Activated CD4-positive, alpha-beta T cell treated with anti-CD3 and anti-CD28 coated beads for 36 hours (primary cell): ENCODE results near the gene STRIP2. TPM values are rescaled to one million over a fixed set of nuclear protein-coding genes. Genes with fewer than 3 reads are reported as not detected.
"Not testable (repeated sequence)": the region's sequence is repeated elsewhere in the genome, so short reads cannot be mapped to it uniquely, and the experiment has no call there.

Experiments used
- ATAC-seq: fragments of 200-7000 bp; cut with Tn5 transposase; one replicate; pipeline ENCODE4 v1.10.0; 2021; ENCODE audit warnings: mild to moderate bottlenecking, moderate library complexity
- CTCF ChIA-PET: fragments of 350-600 bp; sonication (Branson Sonifier 250); formaldehyde crosslinking; loops from one replicate; lab custom pipeline; 2021; ENCODE audit warnings: antibody characterized with exemption; lab: Charles Lee
- POLR2A ChIA-PET: fragments of 350-600 bp; sonication (Branson Sonifier 250); formaldehyde crosslinking; loops from one replicate; lab custom pipeline; 2021; ENCODE audit warnings: antibody characterized with exemption, inconsistent platforms; lab: Charles Lee
- DNase-seq: peaks from one replicate; pipeline ENCODE4 v3.0.0-alpha.2; 2020
- H3K27ac Mint-ChIP-seq: one replicate; pipeline ENCODE4 v1.8.0; 2021; ENCODE audit warnings: mixed read lengths
- H3K27me3 Mint-ChIP-seq: one replicate; pipeline ENCODE4 v1.8.0; 2021; ENCODE audit warnings: mixed read lengths
- H3K36me3 Mint-ChIP-seq: one replicate; pipeline ENCODE4 v1.8.0; 2021; ENCODE audit warnings: low read depth, mixed read lengths
- H3K4me1 Mint-ChIP-seq: one replicate; pipeline ENCODE4 v1.8.0; 2021; ENCODE audit warnings: mixed read lengths
- H3K4me3 Mint-ChIP-seq: one replicate; pipeline ENCODE4 v1.8.0; 2021; ENCODE audit warnings: mild to moderate bottlenecking, moderate library complexity, mixed read lengths
- H3K9me3 Mint-ChIP-seq: one replicate; pipeline ENCODE4 v1.8.0; 2021; ENCODE audit warnings: low read depth, mixed read lengths
- intact Hi-C, 2 experiments: fragments of 100-400 bp; cut with DNase I in 1 of 2; cut with micrococcal nuclease in 1 of 2; formaldehyde crosslinking; loops; one replicate each; pipeline versions ENCODE4 v1.14.2 to v1.15.1; 2022 to 2024; cut with DNase I, micrococcal nuclease
- total RNA-seq, 2 experiments: library from RNA; stranded (reverse); gene quantifications; one replicate each; pipeline ENCODE4 v1.2.3, GENCODE V29; 2021

The STRIP2 gene
- total RNA-seq, 2 experiments from 2014 or later, result 41.3 to 51.8 TPM

GRCh38 chr7:129525225-129525862 lies 91.1 kb downstream of the STRIP2 start:
- H3K27ac Mint-ChIP-seq, result no peak overlapping the region
- H3K4me1 Mint-ChIP-seq, result no peaks in the 10 kb centered on the region
- CTCF ChIA-PET, result no interaction called here
- POLR2A ChIA-PET, result no interaction called here
- no peak overlapping the region for H3K4me3 Mint-ChIP-seq
- H3K9me3 Mint-ChIP-seq, result no peaks in the 10 kb centered on the region
- H3K27me3 Mint-ChIP-seq, result peaks cover 18% of the 10 kb centered on the region
- DNase-seq (no peak), ATAC-seq (no peak)
- intact Hi-C loops, result no loop called here
- no peaks in the 10 kb centered on the region for H3K36me3 Mint-ChIP-seq

DNA sequence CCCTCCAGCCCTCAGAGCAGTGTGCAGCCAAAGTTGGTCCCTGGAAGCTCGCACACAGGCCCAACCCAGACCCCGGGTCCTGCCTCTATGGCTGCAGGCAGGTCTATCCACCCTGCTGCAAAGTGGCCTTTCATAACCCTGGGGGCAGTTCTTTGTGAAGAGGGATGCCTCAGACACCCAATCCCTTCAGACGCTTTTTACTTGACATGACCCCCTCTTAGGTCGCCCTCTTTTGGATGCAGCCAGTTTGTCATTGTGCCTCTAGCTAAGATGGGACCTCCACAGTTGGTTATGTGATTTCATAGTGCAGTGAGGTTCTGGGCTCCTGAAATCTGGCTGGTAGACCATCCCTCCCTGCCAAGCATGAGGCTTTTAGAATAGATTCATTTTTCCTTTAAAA lies 95.4 kb downstream of the STRIP2 start:
- Mint-ChIP-seq H3K4me3 (no peak overlapping the region), H3K36me3 (no peaks in the 10 kb centered on the region), H3K9me3 (no peaks in the 10 kb centered on the region), H3K4me1 (peaks cover 9% of the 10 kb centered on the region), H3K27ac (no peak overlapping the region), H3K27me3 (peaks cover 10% of the 10 kb centered on the region)
- ATAC-seq, result no peak
- no peak for DNase-seq
- CTCF ChIA-PET, result interaction anchor here (0.7 kb wide), 3 partner anchors 101 to 162 kb away, joined by 3 to 4 read pairs (median 3); no protein-coding TSS in a partner anchor
- POLR2A ChIA-PET, result no interaction called here
- intact Hi-C loops, result loop anchor here (1.0 to 2.0 kb wide), 6 partner anchors 83 to 1481 kb away; partner anchors contain the start of genes STRIP2 (in 1 of the 2) and UBE2H (in 1 of the 2)

- H3K27me3 Mint-ChIP-seq, result peaks cover 10% of the 10 kb centered on the region
- peaks cover 11% of the 10 kb centered on the region for H3K4me1 Mint-ChIP-seq
- peak overlapping the region; percentile 13 for H3K27ac Mint-ChIP-seq
- ChIA-PET POLR2A (no interaction called here), CTCF (no interaction called here)
- H3K36me3 Mint-ChIP-seq, result no peaks in the 10 kb centered on the region
- ATAC-seq (peak; percentile 96), DNase-seq (peak; percentile 70)
- H3K9me3 Mint-ChIP-seq, result no peaks in the 10 kb centered on the region
- intact Hi-C loops, result loop anchor here (1.0 to 2.0 kb wide), 10 partner anchors 29 to 1480 kb away; partner anchors contain the start of genes STRIP2 (in 2 of the 2), SMKR1 (in 1 of the 2) and UBE2H (in 1 of the 2)
- H3K4me3 Mint-ChIP-seq, result no peak overlapping the region
Measured at GRCh38 chr7:129530795-129531391, 96.7 kb downstream of the STRIP2 start.

- Mint-ChIP-seq H3K4me1 (peaks cover 19% of the 10 kb centered on the region), H3K27ac (no peak overlapping the region), H3K36me3 (no peaks in the 10 kb centered on the region), H3K4me3 (no peak overlapping the region), H3K27me3 (peaks cover 8% of the 10 kb centered on the region), H3K9me3 (no peaks in the 10 kb centered on the region)
- intact Hi-C loops, result loop anchor here (1.0 to 2.0 kb wide), 9 partner anchors 29 to 1479 kb away; partner anchors contain the start of genes STRIP2 (in 2 of the 2), SMKR1 (in 1 of the 2) and UBE2H (in 1 of the 2)
- no peak for ATAC-seq
- CTCF ChIA-PET, result no interaction called here
- DNase-seq, result no peak
- POLR2A ChIA-PET, result no interaction called here
Measured at GRCh38 chr7:129531721-129532120, 97.5 kb downstream of the STRIP2 start.

DNA sequence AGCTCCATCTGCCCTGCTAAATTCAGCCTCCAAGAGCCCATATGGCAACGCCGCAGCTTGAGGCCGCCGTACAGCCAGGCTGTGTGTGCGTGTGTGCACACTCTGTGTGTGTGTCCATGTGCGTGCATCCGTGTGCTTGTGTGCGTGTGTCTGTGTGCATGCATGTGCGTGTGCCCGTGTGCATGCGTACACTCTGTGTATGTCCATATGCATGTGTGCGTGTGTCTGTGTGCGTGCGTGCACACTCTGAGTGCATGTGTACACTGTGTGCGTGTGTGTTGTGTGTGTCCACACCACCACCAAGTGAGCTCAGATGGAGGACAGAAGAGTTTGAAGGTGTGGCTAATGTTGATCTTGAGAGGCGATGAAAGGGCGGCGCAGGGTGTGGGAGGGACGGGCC lies 98.1 kb downstream of the STRIP2 start:
- Mint-ChIP-seq H3K4me3 (no peak overlapping the region), H3K4me1 (peaks cover 19% of the 10 kb centered on the region), H3K27ac (no peak overlapping the region), H3K36me3 (no peaks in the 10 kb centered on the region), H3K27me3 (peaks cover 8% of the 10 kb centered on the region), H3K9me3 (no peaks in the 10 kb centered on the region)
- DNase-seq (no peak), ATAC-seq (no peak)
- CTCF ChIA-PET, result no interaction called here
- intact Hi-C loops, result no loop called here
- POLR2A ChIA-PET, result no interaction called here

DNA sequence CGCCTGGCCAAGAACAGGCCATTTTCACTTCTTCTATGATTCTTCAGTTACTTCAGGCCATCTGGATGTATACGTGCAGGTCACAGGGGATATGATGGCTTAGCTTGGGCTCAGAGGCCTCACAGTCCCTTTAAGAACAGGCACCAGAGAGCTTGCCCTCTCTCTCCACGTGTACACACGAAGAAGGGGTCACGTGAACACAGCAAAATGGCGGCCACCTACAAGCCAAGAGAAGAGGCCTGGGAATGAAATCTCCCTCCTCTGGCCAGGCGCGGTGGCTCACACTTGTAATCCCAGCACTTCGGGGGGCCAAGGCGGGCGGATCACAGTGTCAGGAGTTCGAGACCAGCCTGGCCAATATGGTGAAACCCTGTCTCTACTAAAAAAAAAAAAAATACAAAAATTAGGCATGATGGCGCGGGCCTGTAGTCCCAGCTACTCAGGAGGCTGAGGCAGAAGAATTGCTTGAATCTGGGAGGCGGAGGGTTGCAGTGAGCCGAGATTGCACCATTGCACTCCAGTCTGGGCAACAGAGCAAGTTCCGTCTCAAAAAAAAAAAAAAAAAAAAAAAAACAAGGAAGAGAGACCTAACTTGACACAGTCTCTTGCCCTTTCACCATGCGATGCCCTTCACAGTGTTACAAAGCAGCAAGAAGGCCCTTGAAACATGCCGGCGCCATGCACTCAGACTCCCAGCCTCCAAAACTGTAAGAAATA lies 100.5 kb downstream of the STRIP2 start:
- H3K9me3 Mint-ChIP-seq, H3K36me3 Mint-ChIP-seq, DNase-seq, H3K27me3 Mint-ChIP-seq, H3K27ac Mint-ChIP-seq, POLR2A ChIA-PET, ATAC-seq, H3K4me3 Mint-ChIP-seq: not testable (repeated sequence)
- intact Hi-C loops, result loop anchor here in 1 of 2 experiments (5.0 kb wide), 1 partner anchor 63 kb away; no protein-coding TSS in a partner anchor
- H3K4me1 Mint-ChIP-seq, result peaks cover 19% of the 10 kb centered on the region
- CTCF ChIA-PET, result interaction anchor here (0.7 kb wide), 1 partner anchor 72 kb away, joined by 3 read pairs; no protein-coding TSS in a partner anchor

DNA sequence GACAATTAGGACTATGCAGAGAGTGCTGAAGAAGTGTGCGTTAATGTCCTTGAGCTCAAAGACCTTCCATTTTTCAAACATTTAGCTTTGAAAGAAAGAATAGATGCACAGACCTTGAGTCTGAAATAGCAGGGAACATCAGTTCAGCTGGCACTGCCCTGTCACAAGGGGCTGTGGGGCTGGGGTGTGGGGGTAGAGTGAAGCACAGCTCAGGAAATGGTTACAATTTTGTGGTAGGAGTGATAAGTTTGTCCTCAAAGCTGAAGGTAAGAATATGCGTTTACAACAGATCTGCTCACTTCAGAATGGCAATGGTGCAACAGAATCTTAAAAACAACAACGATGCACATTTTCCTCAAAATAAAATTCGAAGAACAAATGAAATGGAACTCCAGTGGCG lies 101.7 kb downstream of the STRIP2 start:
- ATAC-seq (no peak), DNase-seq (peak; percentile 18)
- no peaks in the 10 kb centered on the region for H3K36me3 Mint-ChIP-seq
- CTCF ChIA-PET, result interaction anchor here (0.9 to 1.0 kb wide), 2 partner anchors 28 to 169 kb away, joined by 3 to 4 read pairs; no protein-coding TSS in a partner anchor
- peaks cover 6% of the 10 kb centered on the region for H3K27me3 Mint-ChIP-seq
- H3K4me3 Mint-ChIP-seq, result no peak overlapping the region
- intact Hi-C loops, result loop anchor here in 1 of 2 experiments (5.0 kb wide), 1 partner anchor 61 kb away; no protein-coding TSS in a partner anchor
- H3K27ac Mint-ChIP-seq, result no peak overlapping the region
- no peaks in the 10 kb centered on the region for H3K9me3 Mint-ChIP-seq
- peaks cover 15% of the 10 kb centered on the region for H3K4me1 Mint-ChIP-seq
- POLR2A ChIA-PET, result interaction anchor here (0.6 kb wide), 1 partner anchor 59 kb away, joined by 4 read pairs; no protein-coding TSS in a partner anchor

- Mint-ChIP-seq H3K36me3 (no peaks in the 10 kb centered on the region), H3K27ac (no peak overlapping the region), H3K4me1 (peaks cover 12% of the 10 kb centered on the region), H3K4me3 (no peak overlapping the region), H3K9me3 (no peaks in the 10 kb centered on the region), H3K27me3 (peaks cover 6% of the 10 kb centered on the region)
- intact Hi-C loops, result loop anchor here in 1 of 2 experiments (5.0 kb wide), 1 partner anchor 61 kb away; no protein-coding TSS in a partner anchor
- ATAC-seq (no peak), DNase-seq (no peak)
- POLR2A ChIA-PET, result interaction anchor here (0.6 kb wide), 1 partner anchor 59 kb away, joined by 4 read pairs; no protein-coding TSS in a partner anchor
- CTCF ChIA-PET, result interaction anchor here (0.9 to 1.0 kb wide), 2 partner anchors 28 to 169 kb away, joined by 3 to 4 read pairs; no protein-coding TSS in a partner anchor
Measured at GRCh38 chr7:129536323-129536722, 102.1 kb downstream of the STRIP2 start.

Other genes starting within 250 kb of the STRIP2 start
- gene SMO, start 245.8 kb upstream of the STRIP2 start, total RNA-seq, result under 1 TPM; 0.28 to 0.71 TPM
- 10 to 100 TPM; 14.1 to 14.9 TPM for gene AHCYL2, start 209.4 kb upstream of the STRIP2 start, total RNA-seq
- gene SMKR1, start 68.1 kb downstream of the STRIP2 start, total RNA-seq, result 1 to 10 TPM; 2.3 to 2.7 TPM
- 10 to 100 TPM; 20.5 to 28.9 TPM for gene NRF1, start 177.3 kb downstream of the STRIP2 start, total RNA-seq